Stimulated activated naive CD4-positive, alpha-beta T cell treated with Interleukin-2 at 50 U/mL for 16 hours (primary cell): ENCODE data around the gene MYH9.

Source experiments
- DNase-seq: peaks from one replicate; lab custom pipeline; 2025; lab: John Stamatoyannopoulos, UW

Gene MYH9

GRCh38 chr22:36311386-36312085 is 76.2 kb downstream of the MYH9 start:
- no peak for DNase-seq

GRCh38 chr22:36308880-36309279 is 78.9 kb downstream of the MYH9 start:
- DNase-seq: no peak

- DNase-seq: no peak
Observed at GRCh38 chr22:36306227-36306626, 81.5 kb downstream of the MYH9 start.

GRCh38 chr22:36305813-36306212 is 82.0 kb downstream of the MYH9 start:
- no peak for DNase-seq

- DNase-seq: no peak
Observed at GRCh38 chr22:36304429-36304828, 83.3 kb downstream of the MYH9 start.

- DNase-seq: no peak
Observed at GRCh38 chr22:36303874-36304273, 83.9 kb downstream of the MYH9 start.

GRCh38 chr22:36303115-36303467 is 84.7 kb downstream of the MYH9 start:
- no peak for DNase-seq

GRCh38 chr22:36302439-36303114 is 85.2 kb downstream of the MYH9 start:
- DNase-seq: no peak

- DNase-seq: no peak
Observed at GRCh38 chr22:36301851-36302250, 85.9 kb downstream of the MYH9 start.

GRCh38 chr22:36301384-36301828 is 86.4 kb downstream of the MYH9 start:
- peak; percentile 78 for DNase-seq

- DNase-seq: no peak
Observed at GRCh38 chr22:36300396-36301212, 87.2 kb downstream of the MYH9 start.

- no peak for DNase-seq
Observed at GRCh38 chr22:36299911-36300310, 87.9 kb downstream of the MYH9 start.

- no peak for DNase-seq
Observed at GRCh38 chr22:36299295-36299694, 88.5 kb downstream of the MYH9 start.

GRCh38 chr22:36298601-36299000 is 89.2 kb downstream of the MYH9 start:
- DNase-seq: no peak

- no peak for DNase-seq
Observed at GRCh38 chr22:36298118-36298517, 89.6 kb downstream of the MYH9 start.

- no peak for DNase-seq
Observed at GRCh38 chr22:36297568-36297967, 90.2 kb downstream of the MYH9 start.

- DNase-seq: no peak
Observed at GRCh38 chr22:36296690-36297089, 91.1 kb downstream of the MYH9 start.

- DNase-seq: no peak
Observed at GRCh38 chr22:36295247-36295646, 92.5 kb downstream of the MYH9 start.

- DNase-seq: no peak
Observed at GRCh38 chr22:36294801-36295200, 93.0 kb downstream of the MYH9 start.

GRCh38 chr22:36294293-36294620 is 93.5 kb downstream of the MYH9 start:
- DNase-seq: no peak

- DNase-seq: no peak
Observed at GRCh38 chr22:36293606-36294292, 94.0 kb downstream of the MYH9 start.

GRCh38 chr22:36292823-36293530 is 94.8 kb downstream of the MYH9 start:
- DNase-seq: no peak
